SK-N-DZ (cell line): Measurements from ENCODE around the gene GLYR1.
A peak's percentile ranks its signal among the peaks of the same experiment; 100 is the strongest.
"Not testable (repeated sequence)": the region's sequence is repeated elsewhere in the genome, so short reads cannot be mapped to it uniquely, and the experiment has no call there.

ENCODE experiments used
- DNase-seq: peaks from one replicate; pipeline ENCODE4 v3.0.0-alpha.2; 2015; ENCODE audit warnings: low spot score

Gene GLYR1

GRCh38 chr16:4790261-4790660 is 56.8 kb downstream of the GLYR1 start:
- no peak for DNase-seq

- no peak for DNase-seq
These were observed 58.2 kb downstream of the GLYR1 start for GRCh38 chr16:4788910-4789309.

- no peak for DNase-seq
These were observed 58.6 kb downstream of the GLYR1 start for GRCh38 chr16:4788489-4788889.

- peak; percentile 81 for DNase-seq
These were observed 59.2 kb downstream of the GLYR1 start, which contains the start of gene SEPTIN12 for GRCh38 chr16:4787627-4788482. TSS of gene SEPTIN12 (minus strand) at chr16:4788345. CDS start at chr16:4787645, 700 bp downstream.

- DNase-seq, result no peak
These were observed 60.0 kb downstream of the GLYR1 start for GRCh38 chr16:4787068-4787467.

GRCh38 chr16:4785758-4786433 is 61.2 kb downstream of the GLYR1 start:
- no peak for DNase-seq

GRCh38 chr16:4784444-4784987 is 62.6 kb downstream of the GLYR1 start:
- DNase-seq, result not testable (repeated sequence)

GRCh38 chr16:4783951-4784336 is 63.1 kb downstream of the GLYR1 start:
- DNase-seq, result no peak

- no peak for DNase-seq
These were observed 63.7 kb downstream of the GLYR1 start for GRCh38 chr16:4783251-4783950.

- DNase-seq, result no peak
These were observed 66.9 kb downstream of the GLYR1 start for GRCh38 chr16:4780235-4780634.

- DNase-seq, result no peak
These were observed 69.1 kb downstream of the GLYR1 start for GRCh38 chr16:4778050-4778392.

GRCh38 chr16:4777339-4778049 is 69.6 kb downstream of the GLYR1 start:
- DNase-seq, result no peak

GRCh38 chr16:4776141-4776705 is 70.9 kb downstream of the GLYR1 start:
- DNase-seq, result no peak

GRCh38 chr16:4775005-4775404 is 72.1 kb downstream of the GLYR1 start:
- DNase-seq, result no peak

- DNase-seq, result no peak
These were observed 74.7 kb downstream of the GLYR1 start for GRCh38 chr16:4772351-4772750.

- DNase-seq, result peak; percentile 76
These were observed 75.4 kb downstream of the GLYR1 start for GRCh38 chr16:4771646-4772045.

- no peak for DNase-seq
These were observed 77.8 kb downstream of the GLYR1 start for GRCh38 chr16:4769306-4769638.

GRCh38 chr16:4768549-4769305 is 78.4 kb downstream of the GLYR1 start:
- peak; percentile 97 for DNase-seq

GRCh38 chr16:4767872-4768548 is 79.1 kb downstream of the GLYR1 start:
- no peak for DNase-seq
